ENCODE data around the gene LRRN2. TPM values are rescaled to one million over a fixed set of nuclear protein-coding genes. Genes with fewer than 3 reads are reported as not detected.

LRRN2 gene
- total RNA-seq, 1 experiment from 2014 or later, result 5.3 TPM

DNA sequence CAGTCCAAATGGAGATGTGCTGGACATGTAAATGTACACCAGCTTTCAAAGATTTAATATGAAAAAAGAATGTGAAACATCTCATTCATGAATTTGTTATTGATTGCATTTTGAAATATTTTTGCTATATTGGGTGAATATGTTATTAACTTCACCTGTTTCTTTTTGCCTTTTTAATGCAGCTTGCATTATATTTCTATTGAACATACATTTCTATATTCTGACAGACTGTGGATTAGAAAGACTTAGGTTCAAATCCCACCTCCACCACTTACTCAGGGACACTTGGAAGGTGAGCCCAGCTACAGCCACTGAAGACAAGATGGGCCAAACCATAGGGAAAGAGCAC is 37.8 kb downstream of the LRRN2 start:
- no peak for DNase-seq (ENCODE audit: low spot score)
- Mint-ChIP-seq H3K27me3 (ENCODE audit: low read depth) (peaks cover 21% of the 10 kb centered on the region), H3K36me3 (no peaks in the 10 kb centered on the region), H3K4me3 (no peak overlapping the region), H3K4me1 (peaks cover 44% of the 10 kb centered on the region), H3K27ac (no peak overlapping the region), H3K9me3 (no peaks in the 10 kb centered on the region)
- no peak for ATAC-seq
- POLR2A ChIA-PET, result no interaction called here
- CTCF ChIA-PET, result interaction anchor here (1.1 to 1.4 kb wide), 2 partner anchors 82 to 116 kb away, joined by 3 read pairs; no protein-coding TSS in a partner anchor
- TF ChIP-seq NR2C2 (CRISPR knock-in tag; IDR thresholded peaks at IDR 0.05) (no peak), NFATC4 (CRISPR knock-in tag; IDR thresholded peaks at IDR 0.05) (no peak), GTF2I (CRISPR knock-in tag; conservative IDR thresholded peaks at IDR 0.05) (no peak), OVOL2 (CRISPR knock-in tag; IDR thresholded peaks at IDR 0.05; ENCODE audit: borderline replicate concordance) (no peak), CBFB (CRISPR knock-in tag; IDR thresholded peaks at IDR 0.05; ENCODE audit: low read depth) (no peak), GABPB1 (CRISPR knock-in tag; IDR thresholded peaks at IDR 0.05) (no peak), ZNF138 (CRISPR knock-in tag; conservative IDR thresholded peaks at IDR 0.05) (no peak), ZBTB21 (CRISPR knock-in tag; IDR thresholded peaks at IDR 0.05; ENCODE audit: borderline replicate concordance) (no peak), FOXP1 (CRISPR knock-in tag; IDR thresholded peaks at IDR 0.05; ENCODE audit: borderline replicate concordance) (no peak)
- TF ChIP-seq, protein P1, sequence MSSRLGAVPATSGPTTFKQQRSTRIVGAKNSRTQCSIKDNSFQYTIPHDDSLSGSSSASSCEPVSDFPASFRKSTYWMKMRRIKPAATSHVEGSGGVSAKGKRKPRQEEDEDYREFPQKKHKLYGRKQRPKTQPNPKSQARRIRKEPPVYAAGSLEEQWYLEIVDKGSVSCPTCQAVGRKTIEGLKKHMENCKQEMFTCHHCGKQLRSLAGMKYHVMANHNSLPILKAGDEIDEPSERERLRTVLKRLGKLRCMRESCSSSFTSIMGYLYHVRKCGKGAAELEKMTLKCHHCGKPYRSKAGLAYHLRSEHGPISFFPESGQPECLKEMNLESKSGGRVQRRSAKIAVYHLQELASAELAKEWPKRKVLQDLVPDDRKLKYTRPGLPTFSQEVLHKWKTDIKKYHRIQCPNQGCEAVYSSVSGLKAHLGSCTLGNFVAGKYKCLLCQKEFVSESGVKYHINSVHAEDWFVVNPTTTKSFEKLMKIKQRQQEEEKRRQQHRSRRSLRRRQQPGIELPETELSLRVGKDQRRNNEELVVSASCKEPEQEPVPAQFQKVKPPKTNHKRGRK (CRISPR knock-in tag; IDR thresholded peaks at IDR 0.05; ENCODE audit: borderline replicate concordance), result no peak
- TF ChIP-seq, protein P2, sequence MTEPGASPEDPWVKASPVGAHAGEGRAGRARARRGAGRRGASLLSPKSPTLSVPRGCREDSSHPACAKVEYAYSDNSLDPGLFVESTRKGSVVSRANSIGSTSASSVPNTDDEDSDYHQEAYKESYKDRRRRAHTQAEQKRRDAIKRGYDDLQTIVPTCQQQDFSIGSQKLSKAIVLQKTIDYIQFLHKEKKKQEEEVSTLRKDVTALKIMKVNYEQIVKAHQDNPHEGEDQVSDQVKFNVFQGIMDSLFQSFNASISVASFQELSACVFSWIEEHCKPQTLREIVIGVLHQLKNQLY (CRISPR knock-in tag; IDR thresholded peaks at IDR 0.05), result no peak
- TF ChIP-seq, protein P3, sequence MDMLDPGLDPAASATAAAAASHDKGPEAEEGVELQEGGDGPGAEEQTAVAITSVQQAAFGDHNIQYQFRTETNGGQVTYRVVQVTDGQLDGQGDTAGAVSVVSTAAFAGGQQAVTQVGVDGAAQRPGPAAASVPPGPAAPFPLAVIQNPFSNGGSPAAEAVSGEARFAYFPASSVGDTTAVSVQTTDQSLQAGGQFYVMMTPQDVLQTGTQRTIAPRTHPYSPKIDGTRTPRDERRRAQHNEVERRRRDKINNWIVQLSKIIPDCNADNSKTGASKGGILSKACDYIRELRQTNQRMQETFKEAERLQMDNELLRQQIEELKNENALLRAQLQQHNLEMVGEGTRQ (CRISPR knock-in tag; IDR thresholded peaks at IDR 0.05), result no peak
- TF ChIP-seq, protein P4, sequence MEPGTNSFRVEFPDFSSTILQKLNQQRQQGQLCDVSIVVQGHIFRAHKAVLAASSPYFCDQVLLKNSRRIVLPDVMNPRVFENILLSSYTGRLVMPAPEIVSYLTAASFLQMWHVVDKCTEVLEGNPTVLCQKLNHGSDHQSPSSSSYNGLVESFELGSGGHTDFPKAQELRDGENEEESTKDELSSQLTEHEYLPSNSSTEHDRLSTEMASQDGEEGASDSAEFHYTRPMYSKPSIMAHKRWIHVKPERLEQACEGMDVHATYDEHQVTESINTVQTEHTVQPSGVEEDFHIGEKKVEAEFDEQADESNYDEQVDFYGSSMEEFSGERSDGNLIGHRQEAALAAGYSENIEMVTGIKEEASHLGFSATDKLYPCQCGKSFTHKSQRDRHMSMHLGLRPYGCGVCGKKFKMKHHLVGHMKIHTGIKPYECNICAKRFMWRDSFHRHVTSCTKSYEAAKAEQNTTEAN (CRISPR knock-in tag; IDR thresholded peaks at IDR 0.05), result no peak
- TF ChIP-seq, protein P5, sequence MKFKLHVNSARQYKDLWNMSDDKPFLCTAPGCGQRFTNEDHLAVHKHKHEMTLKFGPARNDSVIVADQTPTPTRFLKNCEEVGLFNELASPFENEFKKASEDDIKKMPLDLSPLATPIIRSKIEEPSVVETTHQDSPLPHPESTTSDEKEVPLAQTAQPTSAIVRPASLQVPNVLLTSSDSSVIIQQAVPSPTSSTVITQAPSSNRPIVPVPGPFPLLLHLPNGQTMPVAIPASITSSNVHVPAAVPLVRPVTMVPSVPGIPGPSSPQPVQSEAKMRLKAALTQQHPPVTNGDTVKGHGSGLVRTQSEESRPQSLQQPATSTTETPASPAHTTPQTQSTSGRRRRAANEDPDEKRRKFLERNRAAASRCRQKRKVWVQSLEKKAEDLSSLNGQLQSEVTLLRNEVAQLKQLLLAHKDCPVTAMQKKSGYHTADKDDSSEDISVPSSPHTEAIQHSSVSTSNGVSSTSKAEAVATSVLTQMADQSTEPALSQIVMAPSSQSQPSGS (CRISPR knock-in tag; IDR thresholded peaks at IDR 0.05; ENCODE audit: borderline replicate concordance, low read depth), result no peak
- TF ChIP-seq, protein P6, sequence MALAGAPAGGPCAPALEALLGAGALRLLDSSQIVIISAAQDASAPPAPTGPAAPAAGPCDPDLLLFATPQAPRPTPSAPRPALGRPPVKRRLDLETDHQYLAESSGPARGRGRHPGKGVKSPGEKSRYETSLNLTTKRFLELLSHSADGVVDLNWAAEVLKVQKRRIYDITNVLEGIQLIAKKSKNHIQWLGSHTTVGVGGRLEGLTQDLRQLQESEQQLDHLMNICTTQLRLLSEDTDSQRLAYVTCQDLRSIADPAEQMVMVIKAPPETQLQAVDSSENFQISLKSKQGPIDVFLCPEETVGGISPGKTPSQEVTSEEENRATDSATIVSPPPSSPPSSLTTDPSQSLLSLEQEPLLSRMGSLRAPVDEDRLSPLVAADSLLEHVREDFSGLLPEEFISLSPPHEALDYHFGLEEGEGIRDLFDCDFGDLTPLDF (CRISPR knock-in tag; IDR thresholded peaks at IDR 0.05), result no peak
- TF ChIP-seq, protein P7, sequence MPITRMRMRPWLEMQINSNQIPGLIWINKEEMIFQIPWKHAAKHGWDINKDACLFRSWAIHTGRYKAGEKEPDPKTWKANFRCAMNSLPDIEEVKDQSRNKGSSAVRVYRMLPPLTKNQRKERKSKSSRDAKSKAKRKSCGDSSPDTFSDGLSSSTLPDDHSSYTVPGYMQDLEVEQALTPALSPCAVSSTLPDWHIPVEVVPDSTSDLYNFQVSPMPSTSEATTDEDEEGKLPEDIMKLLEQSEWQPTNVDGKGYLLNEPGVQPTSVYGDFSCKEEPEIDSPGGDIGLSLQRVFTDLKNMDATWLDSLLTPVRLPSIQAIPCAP (CRISPR knock-in tag; IDR thresholded peaks at IDR 0.05), result no peak
- TF ChIP-seq, protein P8, sequence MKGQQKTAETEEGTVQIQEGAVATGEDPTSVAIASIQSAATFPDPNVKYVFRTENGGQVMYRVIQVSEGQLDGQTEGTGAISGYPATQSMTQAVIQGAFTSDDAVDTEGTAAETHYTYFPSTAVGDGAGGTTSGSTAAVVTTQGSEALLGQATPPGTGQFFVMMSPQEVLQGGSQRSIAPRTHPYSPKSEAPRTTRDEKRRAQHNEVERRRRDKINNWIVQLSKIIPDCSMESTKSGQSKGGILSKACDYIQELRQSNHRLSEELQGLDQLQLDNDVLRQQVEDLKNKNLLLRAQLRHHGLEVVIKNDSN (CRISPR knock-in tag; IDR thresholded peaks at IDR 0.05), result no peak
- TF ChIP-seq, protein P9, sequence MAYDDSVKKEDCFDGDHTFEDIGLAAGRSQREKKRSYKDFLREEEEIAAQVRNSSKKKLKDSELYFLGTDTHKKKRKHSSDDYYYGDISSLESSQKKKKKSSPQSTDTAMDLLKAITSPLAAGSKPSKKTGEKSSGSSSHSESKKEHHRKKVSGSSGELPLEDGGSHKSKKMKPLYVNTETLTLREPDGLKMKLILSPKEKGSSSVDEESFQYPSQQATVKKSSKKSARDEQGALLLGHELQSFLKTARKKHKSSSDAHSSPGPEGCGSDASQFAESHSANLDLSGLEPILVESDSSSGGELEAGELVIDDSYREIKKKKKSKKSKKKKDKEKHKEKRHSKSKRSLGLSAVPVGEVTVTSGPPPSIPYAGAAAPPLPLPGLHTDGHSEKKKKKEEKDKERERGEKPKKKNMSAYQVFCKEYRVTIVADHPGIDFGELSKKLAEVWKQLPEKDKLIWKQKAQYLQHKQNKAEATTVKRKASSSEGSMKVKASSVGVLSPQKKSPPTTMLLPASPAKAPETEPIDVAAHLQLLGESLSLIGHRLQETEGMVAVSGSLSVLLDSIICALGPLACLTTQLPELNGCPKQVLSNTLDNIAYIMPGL (CRISPR knock-in tag; IDR thresholded peaks at IDR 0.05), result no peak
- TF ChIP-seq, protein P10, sequence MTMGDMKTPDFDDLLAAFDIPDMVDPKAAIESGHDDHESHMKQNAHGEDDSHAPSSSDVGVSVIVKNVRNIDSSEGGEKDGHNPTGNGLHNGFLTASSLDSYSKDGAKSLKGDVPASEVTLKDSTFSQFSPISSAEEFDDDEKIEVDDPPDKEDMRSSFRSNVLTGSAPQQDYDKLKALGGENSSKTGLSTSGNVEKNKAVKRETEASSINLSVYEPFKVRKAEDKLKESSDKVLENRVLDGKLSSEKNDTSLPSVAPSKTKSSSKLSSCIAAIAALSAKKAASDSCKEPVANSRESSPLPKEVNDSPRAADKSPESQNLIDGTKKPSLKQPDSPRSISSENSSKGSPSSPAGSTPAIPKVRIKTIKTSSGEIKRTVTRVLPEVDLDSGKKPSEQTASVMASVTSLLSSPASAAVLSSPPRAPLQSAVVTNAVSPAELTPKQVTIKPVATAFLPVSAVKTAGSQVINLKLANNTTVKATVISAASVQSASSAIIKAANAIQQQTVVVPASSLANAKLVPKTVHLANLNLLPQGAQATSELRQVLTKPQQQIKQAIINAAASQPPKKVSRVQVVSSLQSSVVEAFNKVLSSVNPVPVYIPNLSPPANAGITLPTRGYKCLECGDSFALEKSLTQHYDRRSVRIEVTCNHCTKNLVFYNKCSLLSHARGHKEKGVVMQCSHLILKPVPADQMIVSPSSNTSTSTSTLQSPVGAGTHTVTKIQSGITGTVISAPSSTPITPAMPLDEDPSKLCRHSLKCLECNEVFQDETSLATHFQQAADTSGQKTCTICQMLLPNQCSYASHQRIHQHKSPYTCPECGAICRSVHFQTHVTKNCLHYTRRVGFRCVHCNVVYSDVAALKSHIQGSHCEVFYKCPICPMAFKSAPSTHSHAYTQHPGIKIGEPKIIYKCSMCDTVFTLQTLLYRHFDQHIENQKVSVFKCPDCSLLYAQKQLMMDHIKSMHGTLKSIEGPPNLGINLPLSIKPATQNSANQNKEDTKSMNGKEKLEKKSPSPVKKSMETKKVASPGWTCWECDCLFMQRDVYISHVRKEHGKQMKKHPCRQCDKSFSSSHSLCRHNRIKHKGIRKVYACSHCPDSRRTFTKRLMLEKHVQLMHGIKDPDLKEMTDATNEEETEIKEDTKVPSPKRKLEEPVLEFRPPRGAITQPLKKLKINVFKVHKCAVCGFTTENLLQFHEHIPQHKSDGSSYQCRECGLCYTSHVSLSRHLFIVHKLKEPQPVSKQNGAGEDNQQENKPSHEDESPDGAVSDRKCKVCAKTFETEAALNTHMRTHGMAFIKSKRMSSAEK (CRISPR knock-in tag; IDR thresholded peaks at IDR 0.05; ENCODE audit: borderline replicate concordance), result no peak

Measured in WTC11 (cell line).